Measurements from ENCODE around the gene PAM16. TPM values are rescaled to one million over a fixed set of nuclear protein-coding genes. Genes with fewer than 3 reads are reported as not detected.
"Not testable (repeated sequence)": the region's sequence is repeated elsewhere in the genome, so short reads cannot be mapped to it uniquely, and the experiment has no call there.

The PAM16 gene
- total RNA-seq, 1 experiment from 2014 or later, result 65.6 TPM

GRCh38 chr16:4347010-4347409, 4.1 kb downstream of the PAM16 start:
- no peak overlapping the region for H3K9ac ChIP-seq (ENCODE audit: low read length)
- no peaks in the 10 kb centered on the region for H3K9me2 ChIP-seq (replicated peaks; ENCODE audit: insufficient read depth, low read length)
- H3K79me2 ChIP-seq (ENCODE audit: low read length), result peaks cover 69% of the 10 kb centered on the region
- no peak for DNase-seq
- H4K20me1 ChIP-seq (ENCODE audit: insufficient read depth, low read depth, low read length), result peaks cover 12% of the 10 kb centered on the region; the same call in 1 of the 2 replicates
- peaks cover 19% of the 10 kb centered on the region; the same call in 1 of the 2 replicates for H3K36me3 ChIP-seq (ENCODE audit: insufficient read depth, low read length)
- H3K27ac ChIP-seq (ENCODE audit: low read length), result no peak overlapping the region
- no peak overlapping the region for H3K4me3 ChIP-seq (ENCODE audit: low read length)
- no peak overlapping the region for H3K4me2 ChIP-seq (ENCODE audit: low read depth, low read length, poor library complexity, severe bottlenecking)
- peaks cover 15% of the 10 kb centered on the region for H3K4me1 ChIP-seq (ENCODE audit: low read length)
- H2AFZ ChIP-seq (ENCODE audit: low read length), result no peak overlapping the region
- H3K9me3 ChIP-seq (ENCODE audit: low read length), result no peaks in the 10 kb centered on the region
- no peaks in the 10 kb centered on the region for H3K27me3 ChIP-seq (ENCODE audit: low read length)

DNA sequence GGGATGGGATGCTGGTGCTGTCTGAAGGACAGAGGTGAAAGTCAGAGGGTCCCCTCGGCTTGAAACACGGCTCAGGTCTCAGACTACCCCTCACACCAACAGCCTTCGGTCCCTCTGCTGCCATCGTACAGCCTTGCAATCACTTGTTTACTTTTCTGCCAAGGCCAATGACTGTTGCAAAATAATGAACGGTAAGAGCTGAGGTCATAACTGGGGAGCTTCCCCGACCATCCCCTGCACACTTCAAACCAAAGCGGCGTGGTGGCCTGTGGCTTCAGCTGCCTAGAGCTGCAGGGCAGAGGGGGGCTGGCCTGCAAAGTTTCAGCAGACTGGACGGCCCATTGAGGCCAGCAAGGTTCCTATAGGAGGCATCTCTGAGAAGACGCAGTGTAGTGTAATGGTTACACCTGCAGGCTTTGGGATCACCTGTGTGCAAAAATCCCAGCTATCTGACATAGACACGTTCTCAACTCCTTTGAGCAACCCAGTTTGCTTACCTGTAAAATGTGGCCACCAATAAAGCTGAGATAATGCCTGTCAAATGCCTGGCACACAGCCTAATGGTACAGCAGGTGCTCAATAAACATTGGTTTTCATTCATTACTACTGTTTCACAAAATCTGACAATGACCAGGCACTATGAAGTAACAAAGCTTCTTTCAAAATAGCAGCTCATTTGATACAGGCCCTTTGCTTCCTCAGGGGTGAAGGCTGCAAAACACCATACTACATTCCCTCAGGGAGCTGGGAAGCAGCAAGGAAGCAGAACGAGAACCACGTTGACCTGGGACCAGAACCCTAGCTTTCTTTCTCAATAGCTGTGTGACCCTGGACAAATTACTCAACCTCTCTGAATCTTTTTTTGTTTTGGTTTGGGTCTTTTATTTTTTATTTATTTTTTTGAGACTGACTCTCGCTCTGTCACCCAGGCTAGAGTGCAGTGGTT, 5.0 kb downstream of the PAM16 start:
- no peak overlapping the region for H3K4me3 ChIP-seq (ENCODE audit: low read length)
- H3K4me2 ChIP-seq (ENCODE audit: low read depth, low read length, poor library complexity, severe bottlenecking), result no peak overlapping the region
- H3K9ac ChIP-seq (ENCODE audit: low read length), result no peak overlapping the region
- no peak overlapping the region for H2AFZ ChIP-seq (ENCODE audit: low read length)
- no peak for DNase-seq
- peaks cover 69% of the 10 kb centered on the region for H3K79me2 ChIP-seq (ENCODE audit: low read length)
- peaks cover 14% of the 10 kb centered on the region; the same call in 1 of the 2 replicates for H4K20me1 ChIP-seq (ENCODE audit: insufficient read depth, low read depth, low read length)
- no peak overlapping the region for H3K27ac ChIP-seq (ENCODE audit: low read length)
- no peaks in the 10 kb centered on the region for H3K9me2 ChIP-seq (replicated peaks; ENCODE audit: insufficient read depth, low read length)
- peaks cover 8% of the 10 kb centered on the region for H3K4me1 ChIP-seq (ENCODE audit: low read length)
- no peaks in the 10 kb centered on the region for H3K27me3 ChIP-seq (ENCODE audit: low read length)
- H3K36me3 ChIP-seq (ENCODE audit: insufficient read depth, low read length), result peaks cover 19% of the 10 kb centered on the region; the same call in 1 of the 2 replicates
- no peaks in the 10 kb centered on the region for H3K9me3 ChIP-seq (ENCODE audit: low read length)

DNA sequence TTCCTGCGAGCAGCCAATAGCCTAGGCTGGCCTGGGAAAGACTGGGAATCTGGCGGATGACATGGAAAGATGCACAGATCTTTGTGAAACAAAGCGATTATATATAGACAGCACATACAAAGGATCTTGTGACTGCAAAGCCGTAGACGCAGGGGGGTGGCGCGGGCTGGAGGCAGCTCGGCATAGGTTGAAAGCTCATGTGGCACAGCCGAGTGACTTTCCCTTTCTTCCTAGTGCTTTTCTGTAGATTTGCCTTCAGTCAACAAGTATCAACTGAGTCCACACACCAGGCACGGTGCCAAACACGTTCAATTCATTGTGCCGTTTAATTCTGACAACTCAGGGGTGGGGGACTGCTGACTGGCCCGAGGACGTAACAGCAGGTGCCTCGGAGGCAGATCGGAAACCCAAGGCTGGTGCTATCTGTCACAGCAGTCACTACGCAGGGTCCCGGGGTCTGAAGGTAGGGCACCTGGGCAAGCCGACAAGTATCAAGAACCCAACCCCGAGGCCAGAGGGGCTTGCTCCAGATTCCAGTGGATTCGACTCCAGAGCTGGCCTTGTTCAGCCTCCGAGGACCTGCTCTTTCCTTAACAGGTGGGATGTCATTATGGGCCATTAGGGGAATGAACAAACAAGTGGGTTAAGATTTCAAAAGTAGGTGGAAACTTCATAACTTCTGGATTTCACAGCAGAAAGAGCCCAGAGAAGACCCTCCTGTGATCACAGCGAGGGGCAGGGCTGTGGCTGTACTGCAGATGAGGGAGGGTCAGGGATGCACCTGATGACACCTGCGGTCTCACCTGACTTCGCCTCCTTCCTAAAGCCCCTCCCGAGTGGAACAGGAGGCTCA, 5.9 kb downstream of the PAM16 start:
- H3K9me2 ChIP-seq (replicated peaks; ENCODE audit: insufficient read depth, low read length), result no peaks in the 10 kb centered on the region
- no peak overlapping the region for H3K27ac ChIP-seq (ENCODE audit: low read length)
- peaks cover 60% of the 10 kb centered on the region for H3K79me2 ChIP-seq (ENCODE audit: low read length)
- no peak overlapping the region for H2AFZ ChIP-seq (ENCODE audit: low read length)
- H3K9ac ChIP-seq (ENCODE audit: low read length), result no peak overlapping the region
- no peak for DNase-seq
- H3K36me3 ChIP-seq (ENCODE audit: insufficient read depth, low read length), result peaks cover 19% of the 10 kb centered on the region; the same call in 1 of the 2 replicates
- H3K4me3 ChIP-seq (ENCODE audit: low read length), result no peak overlapping the region
- H3K4me1 ChIP-seq (ENCODE audit: low read length), result peaks cover 8% of the 10 kb centered on the region
- H4K20me1 ChIP-seq (ENCODE audit: insufficient read depth, low read depth, low read length), result peaks cover 19% of the 10 kb centered on the region; the same call in 1 of the 2 replicates
- H3K27me3 ChIP-seq (ENCODE audit: low read length), result no peaks in the 10 kb centered on the region
- H3K9me3 ChIP-seq (ENCODE audit: low read length), result no peaks in the 10 kb centered on the region
- H3K4me2 ChIP-seq (ENCODE audit: low read depth, low read length, poor library complexity, severe bottlenecking), result no peak overlapping the region

- H3K9me3 ChIP-seq (ENCODE audit: low read length); H3K4me1 ChIP-seq (ENCODE audit: low read length); H3K27ac ChIP-seq (ENCODE audit: low read length); DNase-seq; H3K27me3 ChIP-seq (ENCODE audit: low read length); H3K9me2 ChIP-seq (replicated peaks; ENCODE audit: insufficient read depth, low read length); H2AFZ ChIP-seq (ENCODE audit: low read length); H3K4me2 ChIP-seq (ENCODE audit: low read depth, low read length, poor library complexity, severe bottlenecking); H3K4me3 ChIP-seq (ENCODE audit: low read length); H3K9ac ChIP-seq (ENCODE audit: low read length): not testable (repeated sequence)
- H3K36me3 ChIP-seq (ENCODE audit: insufficient read depth, low read length), result peaks cover 15% of the 10 kb centered on the region; the same call in 1 of the 2 replicates
- H3K79me2 ChIP-seq (ENCODE audit: low read length), result peaks cover 53% of the 10 kb centered on the region
- H4K20me1 ChIP-seq (ENCODE audit: insufficient read depth, low read depth, low read length), result peaks cover 14% of the 10 kb centered on the region; the same call in 1 of the 2 replicates
These were observed 6.7 kb downstream of the PAM16 start for GRCh38 chr16:4344300-4344982.

GRCh38 chr16:4342866-4343744, 8.0 kb downstream of the PAM16 start:
- Histone ChIP-seq H3K9me3 (ENCODE audit: low read length) (no peaks in the 10 kb centered on the region), H3K9me2 (replicated peaks; ENCODE audit: insufficient read depth, low read length) (no peaks in the 10 kb centered on the region), H3K9ac (ENCODE audit: low read length) (no peak overlapping the region), H4K20me1 (ENCODE audit: insufficient read depth, low read depth, low read length) (peaks cover 16% of the 10 kb centered on the region; the same call in 1 of the 2 replicates), H3K4me1 (ENCODE audit: low read length) (no peaks in the 10 kb centered on the region), H3K79me2 (ENCODE audit: low read length) (peaks cover 41% of the 10 kb centered on the region), H3K4me2 (ENCODE audit: low read depth, low read length, poor library complexity, severe bottlenecking) (no peak overlapping the region), H3K4me3 (ENCODE audit: low read length) (no peak overlapping the region), H2AFZ (ENCODE audit: low read length) (no peak overlapping the region), H3K27me3 (ENCODE audit: low read length) (no peaks in the 10 kb centered on the region), H3K36me3 (ENCODE audit: insufficient read depth, low read length) (peaks cover 10% of the 10 kb centered on the region), H3K27ac (ENCODE audit: low read length) (no peak overlapping the region)
- no peak for DNase-seq

DNA sequence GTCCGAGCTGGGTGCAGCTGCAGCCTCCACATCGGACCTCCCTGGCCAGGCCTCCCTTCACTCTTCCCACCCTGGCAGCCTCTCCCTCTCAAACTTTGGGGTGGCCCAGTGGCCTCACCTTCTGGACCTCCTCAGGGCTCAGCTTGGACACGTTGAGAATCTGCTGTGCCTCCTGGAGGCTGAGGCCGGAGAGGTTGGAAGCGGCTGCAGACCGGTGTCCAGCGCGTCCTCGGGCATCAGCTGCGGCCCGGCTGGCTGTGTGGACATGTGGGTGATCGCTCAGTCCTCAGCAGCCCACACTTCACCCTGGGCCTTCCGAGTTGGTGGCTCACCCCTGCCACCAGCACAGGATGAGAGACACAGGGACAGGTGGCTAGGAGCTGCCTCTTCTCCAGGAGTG, 9.9 kb downstream of the PAM16 start:
- Histone ChIP-seq H3K9me2 (replicated peaks; ENCODE audit: insufficient read depth, low read length) (no peaks in the 10 kb centered on the region), H2AFZ (ENCODE audit: low read length) (no peak overlapping the region), H3K36me3 (ENCODE audit: insufficient read depth, low read length) (no peaks in the 10 kb centered on the region; the same call in 1 of the 2 replicates), H3K9ac (ENCODE audit: low read length) (no peak overlapping the region), H3K27me3 (ENCODE audit: low read length) (no peaks in the 10 kb centered on the region), H3K9me3 (ENCODE audit: low read length) (no peaks in the 10 kb centered on the region), H3K27ac (ENCODE audit: low read length) (no peak overlapping the region), H3K4me2 (ENCODE audit: low read depth, low read length, poor library complexity, severe bottlenecking) (no peak overlapping the region), H3K4me1 (ENCODE audit: low read length) (no peaks in the 10 kb centered on the region), H3K79me2 (ENCODE audit: low read length) (peaks cover 23% of the 10 kb centered on the region), H3K4me3 (ENCODE audit: low read length) (no peak overlapping the region), H4K20me1 (ENCODE audit: insufficient read depth, low read depth, low read length) (peaks cover 19% of the 10 kb centered on the region; the same call in 1 of the 2 replicates)
- no peak for DNase-seq

- H3K27me3 ChIP-seq (ENCODE audit: low read length), result no peaks in the 10 kb centered on the region
- H3K9me3 ChIP-seq (ENCODE audit: low read length), result no peaks in the 10 kb centered on the region
- H3K36me3 ChIP-seq (ENCODE audit: insufficient read depth, low read length), result no peaks in the 10 kb centered on the region; the same call in 1 of the 2 replicates
- no peak overlapping the region for H3K27ac ChIP-seq (ENCODE audit: low read length)
- H3K4me3 ChIP-seq (ENCODE audit: low read length), result no peak overlapping the region
- H3K79me2 ChIP-seq (ENCODE audit: low read length), result peaks cover 20% of the 10 kb centered on the region
- H3K4me2 ChIP-seq (ENCODE audit: low read depth, low read length, poor library complexity, severe bottlenecking), result no peak overlapping the region
- no peak for DNase-seq
- H3K9ac ChIP-seq (ENCODE audit: low read length), result no peak overlapping the region
- no peak overlapping the region for H2AFZ ChIP-seq (ENCODE audit: low read length)
- H3K9me2 ChIP-seq (replicated peaks; ENCODE audit: insufficient read depth, low read length), result no peaks in the 10 kb centered on the region
- peaks cover 19% of the 10 kb centered on the region; the same call in 1 of the 2 replicates for H4K20me1 ChIP-seq (ENCODE audit: insufficient read depth, low read depth, low read length)
- no peaks in the 10 kb centered on the region for H3K4me1 ChIP-seq (ENCODE audit: low read length)
These were observed 10.7 kb downstream of the PAM16 start for GRCh38 chr16:4340443-4340842.
